ENCODE measurements around the gene PDE10A. TPM values are rescaled to one million over a fixed set of nuclear protein-coding genes. Genes with fewer than 3 reads are reported as not detected.

PDE10A gene
- total and polyA plus RNA-seq, 2 of the 8 experiments (the other 6 are each of a cell fraction or from before 2014, with no cell fraction given) = 1.1 to 2.4 TPM

DNA sequence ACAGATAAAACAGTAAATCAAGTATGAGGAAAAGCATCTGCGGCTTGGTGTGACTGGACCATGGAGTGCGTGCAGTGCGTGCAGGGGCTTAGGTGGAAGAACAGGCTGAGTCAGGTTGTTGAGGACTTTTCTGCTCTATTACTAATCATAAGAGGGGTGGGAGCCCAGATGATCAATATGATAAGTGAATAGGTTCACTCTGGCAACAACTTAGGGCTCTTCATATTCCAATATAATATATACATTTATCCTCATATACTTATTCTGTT is 56.4 kb downstream of the PDE10A start:
- Histone ChIP-seq H2BK12ac (ENCODE audit: low read depth, low read length) (no peak overlapping the region), H3K9me3 (ENCODE audit: insufficient read depth in 2 of 2, low read depth in 1 of 2, low read length in 1 of 2) (no peaks in the 10 kb centered on the region; a peak in 1 of 4 replicates), H4K91ac (replicated peaks; ENCODE audit: insufficient read length, low read length) (no peak overlapping the region), H2BK15ac (ENCODE audit: low read length) (no peak overlapping the region), H4K8ac (ENCODE audit: extremely low read depth, insufficient read depth, low read length) (no peak overlapping the region), H2AK5ac (ENCODE audit: low read depth, low read length) (no peak overlapping the region), H3K4me3 (ENCODE audit: extremely low read depth in 1 of 4, insufficient read depth in 2 of 4, low read depth in 3 of 4, low read length in 4 of 4) (no peak overlapping the region), H3K23me2 (ENCODE audit: low read depth, low read length) (no peaks in the 10 kb centered on the region), H3K9ac (replicated peaks in 1 of 4; ENCODE audit: extremely low read depth in 1 of 4, low read depth in 3 of 4, low read length in 3 of 4) (no peak overlapping the region), H3K4me2 (ENCODE audit: insufficient read depth in 1 of 2, low read depth in 2 of 2, low read length in 2 of 2) (no peak overlapping the region), H2BK5ac (ENCODE audit: low read depth, low read length) (no peak overlapping the region), H3K79me2 (ENCODE audit: control insufficient read depth in 1 of 2, insufficient read depth in 2 of 2, low read length in 2 of 2) (no peaks in the 10 kb centered on the region), H3K14ac (ENCODE audit: insufficient read length) (no peak overlapping the region), H3K56ac (replicated peaks; ENCODE audit: insufficient read length, low read depth, low read length) (no peak overlapping the region), H3K4ac (replicated peaks; ENCODE audit: insufficient read length, low read depth, low read length) (no peak overlapping the region), H4K20me1 (replicated peaks in 1 of 2; ENCODE audit: control insufficient read depth in 1 of 2, insufficient read depth in 2 of 2, low read length in 2 of 2) (no peaks in the 10 kb centered on the region), H3K36me3 (ENCODE audit: control insufficient read depth in 2 of 4, insufficient read depth in 4 of 4, low read length in 3 of 4) (no peaks in the 10 kb centered on the region), H3K27me3 (replicated peaks in 1 of 4; ENCODE audit: control insufficient read depth in 3 of 4, extremely low read depth in 1 of 4, insufficient read depth in 3 of 4, low read length in 3 of 4) (no peaks in the 10 kb centered on the region), H3K27ac (ENCODE audit: low read depth, low read length) (no peak overlapping the region), H2BK20ac (ENCODE audit: low read length) (no peak overlapping the region), H3K18ac (ENCODE audit: extremely low read depth, low read length) (no peak overlapping the region), H2BK120ac (replicated peaks; ENCODE audit: low read depth, low read length) (no peak overlapping the region), H3K23ac (ENCODE audit: insufficient read length) (no peak overlapping the region), H3K4me1 (replicated peaks in 1 of 4; ENCODE audit: control insufficient read depth in 3 of 4, insufficient read depth in 4 of 4, low read length in 3 of 4) (peaks cover 0 to 3% (median 0%) of the 10 kb centered on the region in 4 experiments; a peak in 1 of 7 replicates), H4K5ac (ENCODE audit: insufficient read length, low read depth, low read length) (no peak overlapping the region), H3K79me1 (ENCODE audit: low read depth, low read length) (no peaks in the 10 kb centered on the region), H2AFZ (ENCODE audit: low read length) (no peak overlapping the region)
- POLR2A ChIA-PET (ENCODE audit: partially characterized antibody) = interaction anchor here (0.5 kb wide), 1 partner anchor 111 kb away, joined by 4 read pairs; no protein-coding TSS in a partner anchor
- 94% methylated on average over 3 of the region's 3 CpGs; no CpG with 5 or more reads in 1 of the 2 experiments for WGBS, 2 experiments (ENCODE audit: extremely low coverage in 1 of 2, insufficient coverage in 1 of 2, insufficient read length in 1 of 2, insufficient replicate concordance in 2 of 2, low coverage in 1 of 2, low lambda C conversion rate in 2 of 2, missing lambda C conversion rate in 1 of 2)
- FAIRE-seq (no peak), DNase-seq (ENCODE audit: low read depth in 1 of 2, low spot score in 2 of 2) (no peak)
- CTCF ChIA-PET (ENCODE audit: partially characterized antibody) = no interaction called here
- TF ChIP-seq CHD2 (IDR thresholded peaks at IDR 0.05; ENCODE audit: low read length) (no peak), POLR2A (IDR thresholded peaks at IDR 0.05; ENCODE audit: control extremely low read depth in 1 of 2, low read depth in 2 of 2, low read length in 2 of 2) (no peak), SP4 (IDR thresholded peaks at IDR 0.05; ENCODE audit: low read length) (no peak), CREB1 (IDR thresholded peaks at IDR 0.05) (no peak), CBX8 (IDR thresholded peaks at IDR 0.05; ENCODE audit: borderline replicate concordance, low read depth, low read length) (no peak), JUND (IDR thresholded peaks at IDR 0.05; ENCODE audit: low read length) (no peak), TAF7 (optimal IDR thresholded peaks at IDR 0.05; ENCODE audit: borderline replicate concordance, low read depth, low read length) (no peak), FOSL1 (IDR thresholded peaks at IDR 0.05; ENCODE audit: insufficient read depth, low read depth, low read length) (no peak), ZNF274 (IDR thresholded peaks at IDR 0.05; ENCODE audit: borderline replicate concordance, extremely low read depth, low read length) (no peak), POU5F1 (IDR thresholded peaks at IDR 0.05; ENCODE audit: low read depth, low read length) (no peak), NRF1 (IDR thresholded peaks at IDR 0.05; ENCODE audit: low read depth, low read length) (no peak), TEAD4 (IDR thresholded peaks at IDR 0.05; ENCODE audit: low read depth, low read length) (no peak), SP2 (IDR thresholded peaks at IDR 0.05; ENCODE audit: low read length) (no peak)
